GM10266 (cell line): ENCODE measurements around the gene BMP6.
A peak's percentile ranks its signal among the peaks of the same experiment; 100 is the strongest.

Experiments
- DNase-seq: peaks from one replicate; pipeline ENCODE4 v3.0.0; 2012; ENCODE audit errors: extremely low spot score
- CTCF ChIP-seq: IDR thresholded peaks from 2 replicates; pipeline ENCODE4 v1.5.1; 2012; ENCODE audit warnings: mild to moderate bottlenecking, low read depth; ENCODE audit not compliant: control insufficient read depth, insufficient read depth; ENCODE audit errors: missing control alignments

BMP6 gene

GRCh38 chr6:7719364-7719850 is 6.5 kb upstream of the BMP6 start:
- no peak for DNase-seq
- TF ChIP-seq CTCF, result no peak

- TF ChIP-seq CTCF, result no peak
- no peak for DNase-seq
Observed at GRCh38 chr6:7720346-7720745, 5.6 kb upstream of the BMP6 start.

GRCh38 chr6:7721649-7722048 is 4.2 kb upstream of the BMP6 start:
- peak; percentile 26 for TF ChIP-seq CTCF
- DNase-seq, result peak; percentile 53

GRCh38 chr6:7723041-7723447 is 2.9 kb upstream of the BMP6 start:
- DNase-seq, result peak; percentile 71
- peak; percentile 66 for TF ChIP-seq CTCF

GRCh38 chr6:7723554-7723953 is 2.3 kb upstream of the BMP6 start:
- DNase-seq, result no peak
- TF ChIP-seq CTCF, result no peak

- TF ChIP-seq CTCF, result no peak
Observed at GRCh38 chr6:7725412-7725811, 487 bp upstream of the BMP6 start.

GRCh38 chr6:7726416-7727085 is 652 bp downstream of the BMP6 start:
- TF ChIP-seq CTCF, result no peak
- peak; percentile 55 for DNase-seq

More at GRCh38 chr6:7725412-7725811, 487 bp upstream of the BMP6 start:
- DNase-seq, result no peak
